ENCODE data around the gene THSD4. TPM values are rescaled to one million over a fixed set of nuclear protein-coding genes. Genes with fewer than 3 reads are reported as not detected.

The THSD4 gene
- total RNA-seq, 2 experiments from 2014 or later = not detected

DNA sequence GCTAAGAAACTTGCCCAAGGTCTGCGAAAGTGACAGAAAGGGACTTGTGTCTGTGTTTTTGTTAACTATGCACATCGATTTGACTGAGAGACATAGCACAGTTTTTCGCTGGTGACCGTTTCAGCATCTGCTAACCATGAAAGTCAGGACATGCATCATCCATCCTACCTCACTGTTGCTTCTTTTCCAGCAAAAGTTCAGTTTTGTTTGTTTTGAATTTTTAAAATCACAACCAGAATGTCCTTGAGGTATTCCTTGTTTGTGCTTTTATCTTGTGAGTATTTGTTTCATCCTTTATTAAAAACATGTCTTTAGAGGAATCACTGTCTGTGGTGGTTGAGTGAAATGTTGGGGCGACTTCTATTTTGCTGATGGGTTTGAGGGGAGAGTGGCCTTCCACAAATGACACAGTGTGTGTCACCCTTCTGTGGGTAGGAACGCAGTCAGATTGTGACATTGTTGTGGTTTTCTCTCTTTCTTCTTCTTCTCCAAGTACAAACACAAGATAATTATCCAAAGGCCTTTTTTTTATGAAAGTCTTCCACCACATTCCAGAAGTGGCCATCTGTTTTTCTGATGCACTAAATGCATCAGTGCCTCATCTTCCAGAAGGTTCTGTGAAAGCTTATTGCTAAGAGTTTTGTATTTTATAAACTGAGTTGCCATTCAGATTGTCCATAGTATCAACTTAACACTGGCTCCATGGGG lies 480.7 kb downstream of the THSD4 start:
- CTCF ChIA-PET = no interaction called here
- POLR2A ChIA-PET = no interaction called here
- Histone ChIP-seq H3K27ac (ENCODE audit: low read depth in 1 of 2, low read length in 2 of 2) (no peak overlapping the region), H3K4me1 (ENCODE audit: insufficient read depth, low read length) (no peaks in the 10 kb centered on the region), H3K27me3 (ENCODE audit: control insufficient read depth in 1 of 2, insufficient read depth in 2 of 2, low read length in 2 of 2) (no peaks in the 10 kb centered on the region), H3K9me3 (ENCODE audit: control insufficient read depth in 1 of 2, insufficient read depth in 1 of 2, low read length in 2 of 2) (no peaks in the 10 kb centered on the region), H3K36me3 (ENCODE audit: insufficient read depth, low read length) (no peaks in the 10 kb centered on the region), H3K4me3 (ENCODE audit: low read length) (no peak overlapping the region)
- no peak overlapping the region for H3K27ac Mint-ChIP-seq
- no peak overlapping the region for H3K4me3 Mint-ChIP-seq
- no peaks in the 10 kb centered on the region for H3K4me1 Mint-ChIP-seq (ENCODE audit: low read depth)
- TF ChIP-seq, protein P1, sequence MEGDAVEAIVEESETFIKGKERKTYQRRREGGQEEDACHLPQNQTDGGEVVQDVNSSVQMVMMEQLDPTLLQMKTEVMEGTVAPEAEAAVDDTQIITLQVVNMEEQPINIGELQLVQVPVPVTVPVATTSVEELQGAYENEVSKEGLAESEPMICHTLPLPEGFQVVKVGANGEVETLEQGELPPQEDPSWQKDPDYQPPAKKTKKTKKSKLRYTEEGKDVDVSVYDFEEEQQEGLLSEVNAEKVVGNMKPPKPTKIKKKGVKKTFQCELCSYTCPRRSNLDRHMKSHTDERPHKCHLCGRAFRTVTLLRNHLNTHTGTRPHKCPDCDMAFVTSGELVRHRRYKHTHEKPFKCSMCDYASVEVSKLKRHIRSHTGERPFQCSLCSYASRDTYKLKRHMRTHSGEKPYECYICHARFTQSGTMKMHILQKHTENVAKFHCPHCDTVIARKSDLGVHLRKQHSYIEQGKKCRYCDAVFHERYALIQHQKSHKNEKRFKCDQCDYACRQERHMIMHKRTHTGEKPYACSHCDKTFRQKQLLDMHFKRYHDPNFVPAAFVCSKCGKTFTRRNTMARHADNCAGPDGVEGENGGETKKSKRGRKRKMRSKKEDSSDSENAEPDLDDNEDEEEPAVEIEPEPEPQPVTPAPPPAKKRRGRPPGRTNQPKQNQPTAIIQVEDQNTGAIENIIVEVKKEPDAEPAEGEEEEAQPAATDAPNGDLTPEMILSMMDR (IDR thresholded peaks at IDR 0.05) = no peak
- no peak for ATAC-seq (ENCODE audit: poor library complexity)
- H3K36me3 Mint-ChIP-seq (ENCODE audit: low read depth) = no peaks in the 10 kb centered on the region
- H3K9me3 Mint-ChIP-seq = no peaks in the 10 kb centered on the region
- no peak for DNase-seq
- peaks cover 16% of the 10 kb centered on the region for H3K27me3 Mint-ChIP-seq
- intact Hi-C loops (cut with DNase I, micrococcal nuclease) = no loop called here

DNA sequence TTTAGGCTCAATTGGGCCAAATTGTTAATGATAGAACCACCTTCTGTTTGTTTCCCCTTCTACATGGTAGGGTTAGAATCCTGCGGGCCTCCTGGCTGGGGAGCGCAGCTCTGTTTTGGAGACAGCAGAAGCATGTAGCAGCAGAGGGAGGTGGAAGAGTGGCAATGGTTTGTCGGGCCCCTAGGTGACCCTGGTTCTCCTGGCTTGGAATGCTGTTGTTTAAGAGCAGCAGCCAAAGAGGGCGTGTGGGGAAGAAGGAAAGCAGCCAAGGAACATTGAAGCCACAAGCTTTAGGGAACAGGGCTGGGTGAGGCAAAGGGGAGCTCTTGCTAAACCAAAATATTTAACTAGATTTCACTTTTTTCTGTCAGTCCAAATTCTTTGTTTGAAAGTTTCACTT lies 481.4 kb downstream of the THSD4 start:
- TF ChIP-seq, protein P1 (IDR thresholded peaks at IDR 0.05) = no peak
- no peaks in the 10 kb centered on the region for H3K27me3 ChIP-seq (ENCODE audit: control insufficient read depth in 1 of 2, insufficient read depth in 2 of 2, low read length in 2 of 2)
- Mint-ChIP-seq H3K4me3 (no peak overlapping the region), H3K27me3 (peaks cover 12% of the 10 kb centered on the region), H3K27ac (no peak overlapping the region), H3K36me3 (ENCODE audit: low read depth) (no peaks in the 10 kb centered on the region), H3K9me3 (no peaks in the 10 kb centered on the region), H3K4me1 (ENCODE audit: low read depth) (no peaks in the 10 kb centered on the region)
- CTCF ChIA-PET = no interaction called here
- ATAC-seq (ENCODE audit: poor library complexity) = no peak
- no peaks in the 10 kb centered on the region for H3K36me3 ChIP-seq (ENCODE audit: insufficient read depth, low read length)
- H3K4me3 ChIP-seq (ENCODE audit: low read length) = no peak overlapping the region
- no peaks in the 10 kb centered on the region for H3K4me1 ChIP-seq (ENCODE audit: insufficient read depth, low read length)
- H3K27ac ChIP-seq (ENCODE audit: low read depth in 1 of 2, low read length in 2 of 2) = no peak overlapping the region
- DNase-seq = no peak
- no peaks in the 10 kb centered on the region for H3K9me3 ChIP-seq (ENCODE audit: control insufficient read depth in 1 of 2, insufficient read depth in 1 of 2, low read length in 2 of 2)
- POLR2A ChIA-PET = no interaction called here
- intact Hi-C loops (cut with DNase I, micrococcal nuclease) = no loop called here

DNA sequence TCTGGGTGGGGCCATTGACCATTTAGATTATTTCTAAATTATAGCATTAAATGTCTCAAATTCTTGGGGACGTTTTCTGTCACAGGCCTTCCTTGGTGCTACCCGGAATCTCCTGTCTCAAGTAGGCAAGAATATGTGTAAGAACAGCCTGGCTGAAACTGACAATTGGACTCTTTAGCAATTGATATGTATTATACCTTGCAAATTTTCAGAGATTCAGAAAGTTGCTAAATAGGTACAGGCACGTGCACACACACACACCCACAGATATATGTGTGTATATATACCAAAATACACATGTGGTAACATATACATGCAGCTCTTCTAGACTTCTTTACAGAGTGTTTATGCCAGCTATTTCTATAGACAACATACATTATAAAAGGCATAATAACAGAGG lies 481.9 kb downstream of the THSD4 start:
- DNase-seq (no peak), ATAC-seq (ENCODE audit: poor library complexity) (no peak)
- no peaks in the 10 kb centered on the region for H3K36me3 Mint-ChIP-seq (ENCODE audit: low read depth)
- intact Hi-C loops (cut with DNase I, micrococcal nuclease) = no loop called here
- H3K9me3 ChIP-seq (ENCODE audit: control insufficient read depth in 1 of 2, insufficient read depth in 1 of 2, low read length in 2 of 2) = no peaks in the 10 kb centered on the region
- H3K9me3 Mint-ChIP-seq = no peaks in the 10 kb centered on the region
- H3K27ac Mint-ChIP-seq = no peak overlapping the region
- ChIA-PET CTCF (no interaction called here), POLR2A (no interaction called here)
- TF ChIP-seq, protein P1 (IDR thresholded peaks at IDR 0.05) = no peak
- no peak overlapping the region for H3K4me3 Mint-ChIP-seq
- H3K36me3 ChIP-seq (ENCODE audit: insufficient read depth, low read length) = no peaks in the 10 kb centered on the region
- H3K4me1 ChIP-seq (ENCODE audit: insufficient read depth, low read length) = no peaks in the 10 kb centered on the region
- no peaks in the 10 kb centered on the region for H3K27me3 ChIP-seq (ENCODE audit: control insufficient read depth in 1 of 2, insufficient read depth in 2 of 2, low read length in 2 of 2)
- no peaks in the 10 kb centered on the region for H3K4me1 Mint-ChIP-seq (ENCODE audit: low read depth)
- no peak overlapping the region for H3K4me3 ChIP-seq (ENCODE audit: low read length)
- H3K27ac ChIP-seq (ENCODE audit: low read depth in 1 of 2, low read length in 2 of 2) = no peak overlapping the region
- peaks cover 12% of the 10 kb centered on the region for H3K27me3 Mint-ChIP-seq

Data from CD4-positive, alpha-beta T cell (primary cell).